ENCODE data around the gene PCED1B. TPM values are rescaled to one million over a fixed set of nuclear protein-coding genes. Genes with fewer than 3 reads are reported as not detected.
"Not testable (repeated sequence)": the region's sequence is repeated elsewhere in the genome, so short reads cannot be mapped to it uniquely, and the experiment has no call there.

The PCED1B gene
- total and polyA plus RNA-seq, 9 donors: 0.22 to 0.94 (median 0.53) TPM

DNA sequence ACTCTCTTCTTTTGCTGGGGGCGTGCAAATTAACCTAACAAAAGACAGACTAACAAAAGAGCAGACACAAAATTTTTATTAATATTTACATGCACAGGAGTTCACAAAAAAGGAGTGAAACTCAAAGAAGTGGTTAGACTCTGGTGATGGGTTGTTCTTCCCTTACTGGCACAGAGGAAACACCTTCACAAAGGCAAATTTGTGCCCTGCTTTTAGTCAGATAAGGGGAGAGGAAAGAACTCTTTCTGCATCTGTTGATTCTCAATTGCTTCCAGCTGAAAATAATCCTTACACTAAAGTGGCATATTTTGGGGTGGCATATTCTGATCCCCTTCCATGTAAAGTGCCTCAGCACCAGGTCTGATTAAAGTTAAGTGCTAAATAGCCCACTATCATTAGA lies 190.5 kb downstream of the PCED1B start:
- no peak for DNase-seq

DNA sequence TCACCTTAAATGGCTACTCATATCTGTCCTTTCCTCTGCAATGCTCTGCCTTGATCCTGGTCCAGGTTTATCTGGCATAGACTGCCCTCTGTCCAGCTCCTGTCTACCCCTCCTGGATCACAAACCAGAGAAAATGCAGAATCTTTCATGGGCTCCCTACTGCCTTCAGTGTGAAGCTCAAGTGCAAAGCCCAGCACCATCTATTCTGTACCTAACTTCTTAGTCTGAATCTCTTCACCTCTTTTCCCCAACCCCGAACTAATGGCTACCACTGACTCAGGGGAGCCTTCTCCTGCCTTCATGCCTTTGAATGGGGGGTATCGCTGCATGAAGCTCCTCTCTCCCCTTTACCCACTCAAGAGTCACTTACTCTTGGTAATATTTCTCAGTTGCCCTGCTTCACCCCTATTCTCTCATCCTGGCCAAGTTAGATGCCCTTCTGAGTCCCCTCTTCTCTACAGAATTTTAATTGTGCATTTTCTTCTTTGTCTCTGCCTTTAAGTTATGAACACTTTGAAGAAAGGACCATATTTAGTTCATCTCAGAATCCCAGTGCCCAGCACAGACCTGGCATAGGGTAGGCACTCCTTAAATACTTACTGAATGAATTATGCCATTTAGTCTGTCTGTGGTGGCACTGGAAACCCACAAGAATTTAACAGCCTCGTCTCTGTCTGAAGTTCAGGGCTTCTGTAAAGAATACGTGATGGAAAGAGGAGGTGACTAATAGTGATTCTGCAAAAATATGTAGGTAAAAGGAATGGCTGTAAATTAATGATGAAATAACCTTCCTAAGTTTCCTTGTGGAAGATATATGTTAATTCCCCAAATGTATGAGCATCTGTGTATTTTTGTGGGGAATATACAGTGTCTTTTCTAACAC lies 191.6 kb downstream of the PCED1B start:
- Histone ChIP-seq H3K9me3 (replicated peaks; ENCODE audit: control insufficient read depth, low read depth, low read length) (no peaks in the 10 kb centered on the region), H3K4me3 (ENCODE audit: low read length) (no peak overlapping the region), H3K36me3 (ENCODE audit: control insufficient read depth, insufficient read depth, low read length) (no peaks in the 10 kb centered on the region), H3K27ac (ENCODE audit: low read length) (no peak overlapping the region), H3K27me3 (ENCODE audit: control insufficient read depth, insufficient read depth, low read length) (no peaks in the 10 kb centered on the region), H3K4me1 (ENCODE audit: control insufficient read depth, insufficient read depth, low read length) (no peaks in the 10 kb centered on the region)
- 93% methylated on average over 2 of the region's 4 CpGs for WGBS (ENCODE audit: insufficient coverage)
- DNase-seq: no peak

More for the DNA sequence above, 190.5 kb downstream of the PCED1B start:
- Histone ChIP-seq H3K4me3 (ENCODE audit: low read length) (no peak overlapping the region), H3K27ac (ENCODE audit: low read length) (no peak overlapping the region), H3K36me3 (ENCODE audit: control insufficient read depth, insufficient read depth, low read length) (no peaks in the 10 kb centered on the region), H3K27me3 (ENCODE audit: control insufficient read depth, insufficient read depth, low read length) (no peaks in the 10 kb centered on the region), H3K9me3 (replicated peaks; ENCODE audit: control insufficient read depth, low read depth, low read length) (no peaks in the 10 kb centered on the region), H3K4me1 (ENCODE audit: control insufficient read depth, insufficient read depth, low read length) (no peaks in the 10 kb centered on the region)
- no CpG with 5 or more reads among the region's 1 CpG for WGBS (ENCODE audit: insufficient coverage)

DNA sequence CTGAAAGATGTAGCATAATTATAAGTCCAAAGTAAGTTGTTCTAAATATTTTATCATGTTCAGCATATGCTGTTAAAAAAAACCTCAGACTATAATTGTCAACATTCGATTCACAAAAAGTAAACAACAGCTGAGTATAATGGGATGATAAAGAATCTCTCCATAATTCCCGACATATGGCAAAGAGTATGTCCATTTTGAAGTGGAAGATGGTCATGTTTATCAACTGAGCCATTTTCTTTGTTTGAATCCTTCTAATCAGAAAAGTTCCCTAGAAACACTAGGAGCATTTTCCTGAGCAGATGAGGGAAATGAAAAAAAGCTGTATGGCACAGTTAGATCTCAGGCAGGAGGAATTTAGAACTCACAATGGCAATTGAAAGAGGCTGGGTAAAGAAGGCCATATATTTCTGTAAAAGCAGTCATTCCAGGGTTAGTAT lies 192.4 kb downstream of the PCED1B start:
- Histone ChIP-seq H3K4me1 (ENCODE audit: control insufficient read depth, insufficient read depth, low read length) (no peaks in the 10 kb centered on the region), H3K27me3 (ENCODE audit: control insufficient read depth, insufficient read depth, low read length) (no peaks in the 10 kb centered on the region), H3K27ac (ENCODE audit: low read length) (no peak overlapping the region), H3K4me3 (ENCODE audit: low read length) (no peak overlapping the region), H3K36me3 (ENCODE audit: control insufficient read depth, insufficient read depth, low read length) (no peaks in the 10 kb centered on the region), H3K9me3 (replicated peaks; ENCODE audit: control insufficient read depth, low read depth, low read length) (no peaks in the 10 kb centered on the region)
- no peak for DNase-seq
- WGBS (ENCODE audit: insufficient coverage): no CpG with 5 or more reads among the region's 2 CpGs

DNA sequence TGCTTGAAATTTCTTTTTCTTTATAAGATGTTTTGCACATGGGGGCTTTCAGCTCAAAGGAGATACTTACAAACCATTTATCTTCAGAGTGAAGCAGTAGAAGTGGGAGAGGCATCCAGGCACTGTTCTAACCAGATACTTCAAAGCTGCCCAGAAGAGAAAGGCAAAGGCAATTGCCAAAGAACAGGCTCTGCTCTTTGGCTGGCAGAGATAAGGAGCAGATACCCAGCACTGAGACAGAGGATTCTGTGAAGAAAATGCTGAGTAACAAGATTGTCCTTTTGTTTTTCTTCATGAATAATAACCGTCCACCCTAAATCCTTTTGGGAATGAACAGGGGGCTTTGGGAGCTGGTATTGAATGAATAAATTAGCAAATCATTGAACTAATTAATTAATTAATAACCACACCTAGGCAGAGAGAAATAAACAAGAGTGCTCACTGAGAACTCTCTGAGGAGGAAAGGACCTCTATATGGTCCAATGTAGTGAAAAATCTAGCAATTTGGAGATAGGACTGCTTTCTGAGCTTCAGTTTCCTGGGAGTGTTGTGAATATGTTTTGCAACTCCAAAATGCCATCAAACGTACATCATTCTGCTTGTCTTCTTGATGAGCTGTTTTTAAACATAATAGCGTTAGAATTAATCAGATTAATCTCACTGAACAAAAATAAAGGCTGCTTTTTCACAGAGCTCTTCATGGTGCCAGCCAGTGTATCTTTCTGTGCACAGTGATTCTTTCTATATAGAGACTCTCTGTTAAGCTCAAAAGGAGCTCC lies 193.2 kb downstream of the PCED1B start:
- no CpG with 5 or more reads among the region's 3 CpGs for WGBS (ENCODE audit: insufficient coverage)
- no peaks in the 10 kb centered on the region for H3K36me3 ChIP-seq (ENCODE audit: control insufficient read depth, insufficient read depth, low read length)

DNA sequence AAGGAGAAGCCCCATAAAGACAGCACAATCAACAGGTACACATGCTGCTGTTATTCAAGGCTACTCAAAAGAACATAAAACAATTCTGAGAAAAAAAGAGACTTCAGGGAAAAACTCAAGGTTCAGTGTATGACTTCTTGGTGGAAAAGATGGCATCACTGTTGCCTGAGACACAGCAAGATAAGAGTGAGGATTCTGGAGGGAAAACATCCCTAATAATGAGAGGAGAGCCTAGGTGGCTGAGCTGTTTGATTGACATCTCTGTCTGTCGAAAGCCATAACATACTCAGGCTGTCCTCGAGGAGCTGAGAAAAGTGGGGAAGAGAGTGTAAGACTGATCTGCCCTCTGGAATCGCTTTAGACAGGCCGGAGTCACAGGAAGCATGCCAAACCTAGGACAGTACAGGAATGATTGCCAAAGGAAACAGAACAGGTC lies 193.8 kb downstream of the PCED1B start:
- H3K36me3 ChIP-seq (ENCODE audit: control insufficient read depth, insufficient read depth, low read length): no peaks in the 10 kb centered on the region
- WGBS (ENCODE audit: insufficient coverage): 58% methylated on average over 4 of the region's 4 CpGs
- no peaks in the 10 kb centered on the region for H3K27me3 ChIP-seq (ENCODE audit: control insufficient read depth, insufficient read depth, low read length)
- H3K4me1 ChIP-seq (ENCODE audit: control insufficient read depth, insufficient read depth, low read length): no peaks in the 10 kb centered on the region
- DNase-seq: no peak
- H3K4me3 ChIP-seq (ENCODE audit: low read length): no peak overlapping the region
- H3K9me3 ChIP-seq (replicated peaks; ENCODE audit: control insufficient read depth, low read depth, low read length): no peaks in the 10 kb centered on the region
- H3K27ac ChIP-seq (ENCODE audit: low read length): no peak overlapping the region

More for the DNA sequence above, 193.2 kb downstream of the PCED1B start:
- H3K27me3 ChIP-seq (ENCODE audit: control insufficient read depth, insufficient read depth, low read length): no peaks in the 10 kb centered on the region
- no peaks in the 10 kb centered on the region for H3K9me3 ChIP-seq (replicated peaks; ENCODE audit: control insufficient read depth, low read depth, low read length)
- no peak overlapping the region for H3K27ac ChIP-seq (ENCODE audit: low read length)
- no peak overlapping the region for H3K4me3 ChIP-seq (ENCODE audit: low read length)
- no peak for DNase-seq
- no peaks in the 10 kb centered on the region for H3K4me1 ChIP-seq (ENCODE audit: control insufficient read depth, insufficient read depth, low read length)

DNA sequence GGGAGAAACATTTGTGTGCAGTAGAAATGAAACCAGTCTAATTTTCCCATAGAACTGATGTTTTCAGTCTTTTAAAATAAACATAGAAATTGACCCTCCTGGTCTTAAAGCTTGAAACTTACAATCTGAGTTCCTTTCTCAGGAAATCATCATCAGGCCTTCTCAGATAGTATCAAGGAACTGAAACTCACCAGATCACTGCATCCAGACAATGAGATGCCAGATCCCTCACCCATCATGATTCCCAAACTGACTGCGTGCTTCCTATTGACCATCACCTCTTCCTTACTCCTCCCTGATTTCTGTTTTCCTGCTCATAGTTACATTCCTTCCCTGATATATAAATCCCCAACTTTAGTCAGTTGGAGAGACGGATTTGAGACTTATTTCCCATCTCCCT lies 195.3 kb downstream of the PCED1B start:
- no peaks in the 10 kb centered on the region for H3K9me3 ChIP-seq (replicated peaks; ENCODE audit: control insufficient read depth, low read depth, low read length)
- no peak for DNase-seq
- H3K4me3 ChIP-seq (ENCODE audit: low read length): no peak overlapping the region
- H3K27ac ChIP-seq (ENCODE audit: low read length): no peak overlapping the region
- 75% methylated on average over 1 of the region's 2 CpGs for WGBS (ENCODE audit: insufficient coverage)
- H3K36me3 ChIP-seq (ENCODE audit: control insufficient read depth, insufficient read depth, low read length): no peaks in the 10 kb centered on the region
- no peaks in the 10 kb centered on the region for H3K4me1 ChIP-seq (ENCODE audit: control insufficient read depth, insufficient read depth, low read length)
- H3K27me3 ChIP-seq (ENCODE audit: control insufficient read depth, insufficient read depth, low read length): no peaks in the 10 kb centered on the region

DNA sequence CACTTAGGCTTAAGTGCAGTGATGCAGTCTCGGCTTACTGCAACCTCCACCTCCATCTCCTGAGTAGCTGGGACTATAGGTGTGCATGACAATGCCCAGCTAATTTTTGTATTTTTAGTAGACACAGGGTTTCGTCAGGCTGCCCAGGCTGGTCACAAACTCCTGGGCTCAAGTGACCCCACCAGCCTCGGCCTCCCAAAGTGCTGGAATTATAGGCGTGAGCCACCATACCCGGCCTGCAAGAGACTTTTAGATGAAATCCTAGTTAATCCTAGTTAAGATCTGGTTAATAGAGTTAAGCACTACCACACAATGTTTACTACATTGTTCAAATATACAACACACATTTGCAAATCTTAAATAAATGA lies 196.8 kb downstream of the PCED1B start:
- Histone ChIP-seq H3K27ac (ENCODE audit: low read length) (no peak overlapping the region), H3K4me3 (ENCODE audit: low read length) (no peak overlapping the region), H3K4me1 (ENCODE audit: control insufficient read depth, insufficient read depth, low read length) (no peaks in the 10 kb centered on the region), H3K9me3 (replicated peaks; ENCODE audit: control insufficient read depth, low read depth, low read length) (no peaks in the 10 kb centered on the region), H3K27me3 (ENCODE audit: control insufficient read depth, insufficient read depth, low read length) (no peaks in the 10 kb centered on the region), H3K36me3 (ENCODE audit: control insufficient read depth, insufficient read depth, low read length) (no peaks in the 10 kb centered on the region)
- no peak for DNase-seq
- no CpG with 5 or more reads among the region's 5 CpGs for WGBS (ENCODE audit: insufficient coverage)

DNA sequence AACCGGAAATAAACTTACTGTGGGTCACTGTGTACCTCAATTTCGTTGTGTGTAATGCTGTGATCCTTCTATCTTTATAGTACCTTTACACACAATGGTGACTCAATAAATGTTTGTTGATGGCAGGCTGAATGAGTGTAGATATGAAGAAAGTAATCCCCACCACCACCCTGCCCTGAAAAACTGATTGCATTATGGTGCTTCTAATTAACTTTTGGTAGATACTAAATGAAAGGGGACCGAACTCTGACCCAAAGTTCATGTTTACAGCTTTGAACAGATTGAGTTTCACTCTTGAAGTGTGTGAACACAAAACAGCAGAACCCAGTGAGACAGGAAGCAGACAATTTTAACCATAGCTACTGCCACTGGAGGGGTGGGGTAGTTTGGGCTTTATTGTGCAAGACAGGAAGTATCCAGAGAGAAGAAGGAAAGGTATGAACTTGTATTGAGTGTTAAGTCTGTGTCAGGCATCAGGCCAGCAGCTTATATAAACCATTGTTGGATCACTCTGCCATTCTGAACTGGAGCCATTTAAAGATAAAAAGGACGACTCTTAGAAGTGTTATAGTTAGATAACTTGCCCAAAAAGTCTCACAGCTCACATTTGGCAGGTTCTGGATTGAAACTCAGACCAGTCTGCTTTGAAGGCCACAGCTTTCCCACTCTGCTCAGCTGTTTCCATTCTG lies 197.3 kb downstream of the PCED1B start:
- Histone ChIP-seq H3K9me3 (replicated peaks; ENCODE audit: control insufficient read depth, low read depth, low read length) (no peaks in the 10 kb centered on the region), H3K27me3 (ENCODE audit: control insufficient read depth, insufficient read depth, low read length) (no peaks in the 10 kb centered on the region), H3K36me3 (ENCODE audit: control insufficient read depth, insufficient read depth, low read length) (no peaks in the 10 kb centered on the region), H3K4me3 (ENCODE audit: low read length) (no peak overlapping the region), H3K4me1 (ENCODE audit: control insufficient read depth, insufficient read depth, low read length) (no peaks in the 10 kb centered on the region), H3K27ac (ENCODE audit: low read length) (no peak overlapping the region)
- peak; percentile 43 for DNase-seq
- WGBS (ENCODE audit: insufficient coverage): 22% methylated on average over 1 of the region's 4 CpGs

DNA sequence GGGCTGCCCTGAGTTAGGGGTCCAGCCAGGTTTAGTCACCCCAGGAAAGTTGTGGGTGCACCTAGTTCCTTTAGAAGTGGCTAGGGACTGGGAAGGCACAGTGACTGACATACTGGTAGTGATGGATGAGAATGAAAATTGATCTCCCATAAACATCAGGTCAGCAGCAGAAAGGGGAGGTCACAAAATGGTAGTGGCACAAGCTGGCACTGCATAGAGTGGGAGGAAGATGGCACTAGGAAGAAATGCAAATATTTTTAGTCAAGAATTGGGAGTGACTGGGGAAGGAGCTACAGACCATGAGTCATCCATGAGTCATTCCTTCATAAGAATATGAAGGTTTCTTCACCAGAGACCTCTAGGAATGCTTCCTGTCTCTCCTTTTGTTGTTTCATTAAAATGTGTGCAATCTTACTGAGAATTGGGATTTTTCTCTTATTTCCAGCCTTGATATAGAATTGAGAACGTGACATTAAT lies 198.6 kb downstream of the PCED1B start:
- no peaks in the 10 kb centered on the region for H3K27me3 ChIP-seq (ENCODE audit: control insufficient read depth, insufficient read depth, low read length)
- no CpG with 5 or more reads among the region's 1 CpG for WGBS (ENCODE audit: insufficient coverage)
- H3K27ac ChIP-seq (ENCODE audit: low read length): no peak overlapping the region
- H3K4me1 ChIP-seq (ENCODE audit: control insufficient read depth, insufficient read depth, low read length): no peaks in the 10 kb centered on the region
- H3K4me3 ChIP-seq (ENCODE audit: low read length): no peak overlapping the region
- no peak for DNase-seq
- H3K9me3 ChIP-seq (replicated peaks; ENCODE audit: control insufficient read depth, low read depth, low read length): no peaks in the 10 kb centered on the region
- H3K36me3 ChIP-seq (ENCODE audit: control insufficient read depth, insufficient read depth, low read length): no peaks in the 10 kb centered on the region

DNA sequence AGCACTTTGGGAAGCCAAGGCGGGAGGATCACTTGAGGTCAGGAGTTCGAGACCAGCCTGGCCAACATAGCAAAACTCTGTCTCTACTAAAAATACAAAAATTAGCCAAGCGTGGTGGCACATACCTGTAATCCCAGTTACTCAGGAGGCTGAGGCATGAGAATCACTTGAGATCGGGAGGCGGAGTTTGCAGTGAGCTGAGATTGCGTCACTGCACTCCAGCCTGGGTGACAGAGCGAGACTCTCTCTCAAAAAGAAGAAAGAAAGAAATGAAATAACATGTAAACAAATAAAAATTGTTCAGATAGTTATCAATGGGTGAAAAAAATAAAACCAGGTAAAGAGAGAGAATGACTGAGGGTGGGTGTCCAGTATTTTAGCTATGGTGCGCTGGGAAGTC lies 200.3 kb downstream of the PCED1B start:
- not testable (repeated sequence) for H3K27ac ChIP-seq (ENCODE audit: low read length); H3K4me1 ChIP-seq (ENCODE audit: control insufficient read depth, insufficient read depth, low read length); H3K36me3 ChIP-seq (ENCODE audit: control insufficient read depth, insufficient read depth, low read length); H3K9me3 ChIP-seq (replicated peaks; ENCODE audit: control insufficient read depth, low read depth, low read length); H3K4me3 ChIP-seq (ENCODE audit: low read length); DNase-seq; H3K27me3 ChIP-seq (ENCODE audit: control insufficient read depth, insufficient read depth, low read length)
- 100% methylated on average over 3 of the region's 8 CpGs for WGBS (ENCODE audit: insufficient coverage)
